Dorsolateral prefrontal cortex (tissue), 118 donors: ENCODE data around the gene MXI1. TPM values are rescaled to one million over a fixed set of nuclear protein-coding genes. Genes with fewer than 3 reads are reported as not detected.

Experiments used
- total RNA-seq, 120 experiments: library from RNA; stranded (reverse); gene quantifications; one replicate each; pipeline versions ENCODE4 v1.2.3 to v1.2.4, GENCODE V29; 2022

Gene MXI1
- total RNA-seq, 120 experiments from 2014 or later = 66.2 to 188 (median 104) TPM

Other genes with a start within 250 kb of the MXI1 start
- 100 to 1,000 TPM; 171 to 457 (median 267) TPM for gene ADD3, start 199.6 kb upstream of the MXI1 start, total RNA-seq
- 10 to 100 TPM; 17.1 to 34.9 (median 25.4) TPM for gene SMNDC1, start 97.3 kb downstream of the MXI1 start, total RNA-seq